NCI-H748 treated with DMSO at 0.1 percent for 48 hours (cell line): ENCODE data around the gene TRIM8.
"Not testable (repeated sequence)": the region's sequence is repeated elsewhere in the genome, so short reads cannot be mapped to it uniquely, and the experiment has no call there.

Source experiments
- DNase-seq: peaks from one replicate; lab custom pipeline; 2025; lab: John Stamatoyannopoulos, UW

TRIM8 gene

DNA sequence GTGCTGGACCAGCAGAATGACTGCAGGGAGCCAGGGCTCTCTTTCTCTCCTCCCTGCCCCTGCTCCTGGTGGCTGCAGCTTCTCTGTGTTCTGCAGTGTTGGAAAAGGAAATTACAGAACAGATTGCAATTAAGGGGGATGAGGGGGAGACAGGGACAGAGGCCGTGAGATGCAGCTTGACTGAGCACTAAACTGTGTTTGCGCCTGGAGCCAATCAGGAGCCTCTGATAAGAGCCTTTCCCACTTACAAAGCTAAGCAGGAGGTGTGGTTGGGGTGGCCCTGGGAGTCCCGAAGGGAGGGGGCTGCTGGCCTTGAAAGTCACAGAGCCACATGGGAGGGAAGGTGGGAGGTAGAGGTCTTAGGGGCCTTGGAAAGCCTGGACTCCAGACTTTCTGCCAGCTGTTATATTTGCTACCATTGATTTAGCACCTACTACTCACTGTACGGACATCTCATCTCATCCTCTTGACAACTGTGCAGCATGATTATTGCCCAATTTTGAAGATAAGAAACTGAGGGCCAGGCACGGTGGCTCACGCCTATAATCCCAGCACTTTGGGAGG is 26.7 kb downstream of the TRIM8 start:
- DNase-seq, result no peak

DNA sequence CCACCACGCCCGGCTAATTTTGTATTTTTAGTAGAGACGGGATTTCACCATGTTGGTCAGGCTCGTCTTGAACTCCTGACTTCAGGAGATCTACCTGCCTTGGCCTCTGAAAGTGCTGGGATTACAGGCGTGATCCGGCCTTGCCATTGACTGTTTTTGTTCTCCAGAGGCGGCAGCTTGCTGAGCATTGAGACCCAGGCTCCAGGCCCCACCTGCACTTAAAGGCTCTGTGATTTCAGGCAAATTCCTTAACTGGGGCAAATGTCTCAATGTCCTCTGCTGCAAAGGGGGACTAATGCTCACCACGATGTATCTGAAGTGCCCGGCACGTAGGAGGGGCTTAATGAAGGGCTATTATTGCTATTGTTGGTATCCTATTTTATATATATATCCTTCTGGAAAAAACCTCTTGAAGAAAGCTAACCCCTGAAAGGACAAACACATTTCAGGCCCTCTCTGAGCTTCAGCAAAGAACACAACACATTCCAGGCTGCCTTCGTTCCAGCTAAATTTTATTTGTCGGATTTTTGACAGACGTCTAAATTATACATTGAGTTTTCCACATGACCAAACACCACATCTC is 29.0 kb downstream of the TRIM8 start:
- no peak for DNase-seq

DNA sequence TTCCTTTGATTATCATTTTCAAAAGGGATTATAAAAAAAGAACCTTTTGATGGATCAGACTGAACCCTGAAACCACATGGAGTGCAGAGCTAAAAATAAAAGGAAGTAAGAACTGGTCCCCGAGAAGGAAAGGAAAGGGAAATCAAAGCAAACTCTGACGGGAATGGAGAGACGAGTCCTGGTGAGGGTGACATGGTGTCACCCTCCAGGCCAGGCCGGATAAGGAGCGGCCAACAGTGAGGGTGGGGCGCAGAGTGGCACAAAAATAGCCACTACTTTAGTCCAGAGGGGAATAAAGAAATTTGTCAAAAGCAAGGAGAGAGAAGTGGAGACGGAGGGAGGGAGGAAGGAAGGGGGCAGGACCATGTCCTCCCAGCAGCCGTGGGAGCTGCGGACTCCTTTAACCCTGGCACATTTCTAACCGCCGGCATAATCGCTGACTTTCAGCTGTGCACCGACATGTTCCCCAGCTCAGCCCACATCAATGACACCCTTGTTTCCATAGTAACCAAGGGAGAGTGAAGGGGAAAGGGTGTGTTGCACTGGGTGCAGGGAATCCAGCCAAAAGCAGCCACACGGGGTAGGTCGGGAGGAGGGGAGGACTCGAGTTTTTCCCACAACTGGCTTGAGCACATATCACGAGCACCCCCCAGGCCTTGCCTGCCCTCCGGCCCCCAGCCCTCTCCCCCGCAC is 29.7 kb downstream of the TRIM8 start:
- peak; percentile 13 for DNase-seq

DNA sequence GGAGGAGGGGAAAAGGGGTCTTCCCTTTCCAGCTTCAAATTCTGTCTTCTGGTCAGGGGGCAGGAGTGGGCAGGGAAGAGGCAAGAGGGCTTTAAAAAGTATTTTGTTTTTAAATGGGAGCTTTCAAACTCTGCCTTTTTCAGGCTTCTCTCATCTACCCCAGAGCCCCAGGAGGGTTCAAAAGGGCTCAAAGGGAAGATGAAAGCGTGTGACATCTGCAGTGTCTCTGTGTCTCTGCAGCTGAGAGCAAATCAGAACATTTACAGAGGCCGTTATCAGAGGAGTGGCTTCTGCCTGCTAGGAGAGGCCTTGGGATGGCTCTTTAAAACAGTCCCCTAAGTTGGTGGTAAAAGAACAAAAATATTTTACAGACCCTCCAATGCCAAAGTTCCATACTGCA is 30.3 kb downstream of the TRIM8 start:
- DNase-seq, result no peak

DNA sequence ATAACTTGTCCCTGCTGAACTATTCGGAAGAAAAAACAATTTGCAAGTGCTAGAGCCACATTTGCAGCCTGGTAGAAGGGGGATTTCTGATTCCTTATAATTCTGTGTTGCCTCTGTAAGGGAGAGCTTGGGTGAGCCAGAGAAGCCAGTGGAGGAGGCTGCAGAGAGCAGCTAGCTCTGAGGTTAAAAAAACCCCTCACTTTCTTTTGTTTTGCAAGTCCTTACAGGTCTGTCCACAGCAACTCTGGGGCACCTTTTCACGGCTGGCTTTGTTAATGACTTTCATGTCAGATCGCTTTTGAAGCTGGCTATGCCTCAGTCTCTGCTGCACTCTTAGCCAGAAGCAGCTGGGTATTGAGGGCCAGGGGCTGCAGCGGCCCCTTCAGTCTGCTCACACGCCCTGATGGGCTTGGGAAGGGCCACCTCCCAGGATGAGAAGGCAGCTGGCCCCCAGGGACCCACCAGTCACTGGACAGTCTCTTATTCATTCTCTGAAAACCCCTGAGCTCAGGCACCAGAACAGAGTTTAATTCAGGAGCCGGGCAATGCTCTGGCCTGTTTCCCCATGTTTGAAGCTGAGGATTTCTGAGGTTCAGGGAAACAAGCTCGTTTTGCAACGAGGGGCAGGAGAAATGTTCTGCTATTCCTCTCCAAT is 30.9 kb downstream of the TRIM8 start:
- DNase-seq, result no peak

DNA sequence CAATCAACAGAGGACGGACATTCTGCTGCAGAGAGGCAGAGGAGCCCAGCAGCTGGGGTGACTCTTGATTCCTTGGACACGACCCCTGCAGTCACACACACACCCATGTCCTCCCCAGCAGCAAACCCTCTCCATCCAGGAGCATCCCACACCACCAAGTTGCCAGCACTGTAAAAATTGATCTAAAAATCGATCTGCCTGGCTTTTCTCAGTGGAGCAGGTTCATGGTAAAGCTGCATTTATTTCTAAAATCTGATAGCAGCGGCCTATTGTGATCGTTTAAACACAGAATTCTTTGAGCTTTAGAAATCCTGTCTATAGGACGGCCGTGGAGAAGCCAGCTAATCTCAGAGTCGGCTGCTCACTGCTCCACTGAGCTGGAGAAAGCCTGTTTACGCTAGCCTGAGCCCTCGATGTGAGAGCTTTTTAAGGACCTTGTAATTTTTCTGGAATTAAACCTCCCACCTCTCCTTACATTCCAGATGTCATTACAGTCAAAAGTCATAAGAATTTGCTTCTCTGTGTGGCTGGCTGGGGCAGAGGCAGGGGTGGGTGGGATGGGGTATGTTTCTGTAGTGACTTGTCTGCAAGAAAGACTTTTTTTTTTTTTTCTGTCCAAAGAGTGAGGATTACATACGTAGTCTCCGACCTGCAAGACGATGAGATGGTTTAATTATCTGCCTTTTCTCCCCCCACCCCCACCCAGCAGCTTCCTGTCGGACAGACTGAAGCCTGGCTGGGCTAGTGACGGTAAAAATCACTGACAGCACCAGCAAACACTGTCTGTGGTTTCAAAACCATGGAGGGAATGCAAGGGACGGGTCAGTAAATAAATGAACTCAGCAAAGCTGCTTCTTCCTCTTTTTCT is 31.6 kb downstream of the TRIM8 start:
- no peak for DNase-seq

DNA sequence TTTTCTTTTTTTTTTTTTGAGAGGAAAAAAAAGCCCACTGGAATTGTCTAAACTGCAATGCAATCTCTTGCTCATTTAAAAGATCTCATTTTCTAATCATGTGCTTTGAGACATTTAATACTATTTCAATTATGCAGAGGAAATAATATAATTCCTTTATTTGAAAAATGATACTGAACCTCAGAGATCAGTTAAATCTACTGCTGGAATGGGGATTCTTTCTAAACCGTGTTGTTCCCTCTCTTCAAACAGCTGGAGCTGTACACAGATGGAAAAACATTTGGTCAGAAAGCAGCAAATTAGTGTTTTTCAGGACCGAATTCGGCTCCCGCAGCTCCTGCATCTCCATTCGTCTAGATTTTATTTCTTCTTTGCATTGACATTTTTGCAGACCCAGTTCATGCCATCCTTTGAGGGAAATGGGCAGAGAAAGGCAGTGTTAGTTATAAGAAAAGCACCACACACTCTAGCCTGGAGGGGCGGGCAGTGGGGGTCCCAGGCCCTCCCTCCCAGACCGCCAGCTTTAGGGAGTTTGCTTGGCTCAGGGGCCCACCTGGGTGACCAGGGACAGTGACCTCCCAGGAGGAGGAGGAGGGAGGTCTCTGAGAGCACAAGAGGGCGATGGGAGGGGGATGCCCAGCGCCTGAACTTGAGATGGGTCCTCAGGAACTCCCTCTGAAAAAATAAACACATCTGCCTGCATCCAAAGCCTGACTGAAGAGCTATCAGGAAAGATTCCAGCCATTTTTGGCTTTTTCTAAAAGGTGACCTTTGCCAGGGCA is 32.4 kb downstream of the TRIM8 start:
- DNase-seq, result no peak

DNA sequence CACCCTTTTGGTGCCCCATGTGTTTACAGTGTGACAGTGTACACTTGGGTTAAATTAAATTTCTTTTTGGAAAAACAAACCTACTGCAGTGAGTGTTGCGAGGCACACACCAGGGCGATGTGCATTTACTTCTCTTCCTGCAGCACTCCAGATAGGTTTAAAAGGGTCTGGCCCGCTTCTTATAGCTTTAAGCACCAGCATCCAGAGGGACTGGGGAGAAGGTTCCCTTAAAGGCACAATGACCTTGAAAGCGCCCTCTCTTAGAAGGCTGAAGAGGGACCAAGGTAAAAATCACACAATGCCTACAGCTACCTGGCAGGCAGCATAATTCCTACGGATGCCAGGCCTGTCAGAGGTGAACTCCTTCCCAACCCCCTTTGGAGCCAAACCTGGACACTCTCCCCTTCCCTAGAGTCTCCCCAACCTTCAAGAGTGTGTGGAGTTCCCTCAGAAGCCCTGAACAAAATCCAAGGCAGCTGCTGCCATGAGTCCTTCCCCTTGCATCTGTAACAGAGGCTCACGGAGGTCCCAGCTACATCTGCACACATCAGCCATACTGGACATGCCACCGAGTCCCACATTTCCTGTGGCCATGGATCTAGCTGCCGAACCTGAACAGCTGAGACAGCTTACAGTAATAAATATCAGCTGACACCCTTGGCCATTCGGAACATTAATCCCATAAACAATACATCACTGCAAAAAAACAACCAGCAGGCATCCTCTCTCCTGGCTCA is 33.2 kb downstream of the TRIM8 start:
- no peak for DNase-seq

DNA sequence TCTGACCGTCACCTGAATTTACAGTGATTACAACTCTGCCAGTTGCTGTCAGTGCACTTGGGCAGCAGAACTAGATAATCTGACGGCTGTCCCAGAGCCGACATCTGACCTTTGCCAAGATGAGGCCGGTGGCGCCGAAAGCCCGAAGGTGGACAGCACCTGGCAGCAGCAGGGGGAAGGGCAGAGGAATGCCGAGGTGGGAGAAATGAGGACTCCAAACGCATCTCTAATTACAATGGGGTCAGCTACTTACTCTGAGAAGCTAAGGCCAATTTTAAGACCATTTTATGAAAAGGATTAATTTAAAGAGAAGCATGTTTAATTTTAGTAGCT is 33.8 kb downstream of the TRIM8 start:
- no peak for DNase-seq

DNA sequence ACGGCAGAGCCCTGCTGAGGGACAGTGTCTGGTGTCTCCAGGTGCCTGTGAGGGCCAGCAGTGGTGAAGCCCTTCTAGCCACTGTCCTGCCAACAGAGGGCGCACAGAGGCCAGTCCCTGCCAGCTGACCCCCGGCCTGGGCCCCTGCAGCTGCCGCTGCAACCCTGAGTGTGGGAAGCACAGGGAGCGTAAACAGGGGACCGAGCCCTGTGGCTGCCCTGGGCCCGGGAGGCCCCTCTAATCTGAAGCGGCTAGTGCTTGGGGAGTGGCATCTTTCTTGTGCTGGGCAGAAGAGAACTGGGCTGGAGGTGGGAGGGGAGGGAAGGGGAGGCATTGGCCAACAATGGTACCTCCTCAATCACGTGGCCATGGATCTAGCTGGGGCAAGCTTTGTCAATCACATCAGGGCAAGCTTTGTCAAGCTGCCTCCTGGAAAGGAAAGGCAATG is 34.6 kb downstream of the TRIM8 start:
- DNase-seq, result peak; percentile 44

DNA sequence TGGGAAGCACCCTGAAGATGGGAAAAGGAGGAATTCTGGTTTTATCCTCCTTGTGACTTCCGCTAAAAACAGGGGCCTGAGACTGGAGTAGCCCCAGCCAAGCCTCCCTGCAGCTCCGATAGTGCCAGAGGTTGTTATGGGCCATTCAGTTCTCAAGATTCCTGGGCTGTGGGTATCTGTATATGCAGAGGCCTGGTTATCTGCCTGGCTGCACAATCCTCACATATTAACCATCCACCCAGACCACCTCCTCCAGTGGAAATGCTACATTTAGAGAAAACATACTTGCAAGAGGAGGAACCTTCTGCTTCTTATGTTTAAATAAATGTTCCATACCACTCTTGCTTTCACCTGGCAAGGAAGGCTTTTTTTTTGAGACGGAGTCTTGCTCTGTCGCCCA is 35.3 kb downstream of the TRIM8 start:
- DNase-seq, result no peak

DNA sequence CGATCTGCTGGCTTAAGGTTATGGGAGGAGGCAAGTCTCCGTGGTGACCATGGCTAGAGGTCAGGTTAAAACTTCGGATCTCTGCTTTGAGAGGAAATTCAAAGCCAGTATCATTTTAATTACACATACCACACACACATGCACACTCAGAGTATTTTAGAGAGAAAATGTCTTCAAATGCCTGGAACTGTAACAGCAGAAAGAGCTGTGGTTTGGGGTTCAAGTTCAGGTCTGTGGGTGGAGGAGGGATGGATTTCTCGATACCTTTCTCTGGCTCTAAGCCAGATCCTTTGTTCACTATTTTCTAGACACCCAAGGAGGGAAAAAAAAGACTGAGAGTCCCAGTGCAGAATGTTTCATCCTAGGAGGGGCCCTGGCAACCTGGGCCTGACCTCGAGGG is 37.4 kb downstream of the TRIM8 start:
- no peak for DNase-seq

DNA sequence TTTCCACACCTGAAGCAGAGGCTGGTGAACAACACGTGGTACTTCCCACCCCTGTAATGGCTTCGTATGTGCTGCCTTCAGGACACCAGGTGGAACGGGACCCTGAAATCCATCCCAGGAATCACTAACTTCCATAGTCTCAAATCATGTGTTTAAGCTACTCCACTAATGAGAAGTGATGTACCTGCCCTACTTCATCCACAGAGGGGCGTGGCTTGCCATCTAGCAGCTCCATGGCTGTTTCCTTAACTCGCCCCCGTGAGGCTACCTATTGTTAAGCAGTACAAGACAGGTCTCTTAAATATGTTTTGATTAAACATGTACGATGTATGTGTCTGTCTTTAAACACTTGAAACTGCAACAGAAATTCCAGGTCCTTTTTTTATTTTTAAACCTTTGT is 38.1 kb downstream of the TRIM8 start:
- DNase-seq, result no peak

DNA sequence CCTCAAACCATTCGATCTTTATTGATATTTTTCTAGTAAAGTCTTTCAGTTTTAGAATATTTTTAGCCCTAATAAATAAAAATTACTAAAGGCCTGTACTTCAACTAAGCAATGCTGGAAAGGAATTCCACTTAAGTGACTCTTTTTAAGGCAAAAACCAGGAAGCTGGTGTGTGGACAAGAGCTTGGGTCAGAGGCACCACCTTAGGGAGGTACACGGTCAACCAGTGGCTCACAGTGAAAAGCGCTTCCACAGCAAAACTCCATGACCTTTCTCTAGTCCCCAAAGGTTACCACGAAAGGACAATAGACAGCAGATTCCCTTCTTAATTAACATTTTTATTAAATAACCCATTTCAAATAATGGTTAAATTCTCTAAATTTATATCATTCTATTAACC is 38.7 kb downstream of the TRIM8 start:
- DNase-seq, result no peak

DNA sequence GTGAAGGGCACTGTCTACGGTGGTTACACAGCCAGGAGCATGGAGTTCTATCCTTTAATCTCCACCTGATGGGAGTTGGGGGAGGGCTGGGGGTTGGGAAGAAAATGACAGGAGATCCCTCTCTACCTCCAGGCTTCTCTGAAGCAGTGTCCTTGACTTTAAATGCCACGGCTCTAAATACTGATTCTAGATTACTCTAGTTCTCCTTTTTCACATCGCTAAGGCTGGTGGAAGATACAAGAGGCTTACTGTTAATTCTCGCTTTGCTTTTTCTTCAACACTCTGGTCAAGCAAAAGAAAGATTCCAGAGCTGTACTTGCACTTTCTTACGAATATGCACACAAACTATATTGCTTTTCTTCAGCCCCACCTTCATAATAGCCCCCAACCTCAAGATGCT is 39.5 kb downstream of the TRIM8 start:
- no peak for DNase-seq

DNA sequence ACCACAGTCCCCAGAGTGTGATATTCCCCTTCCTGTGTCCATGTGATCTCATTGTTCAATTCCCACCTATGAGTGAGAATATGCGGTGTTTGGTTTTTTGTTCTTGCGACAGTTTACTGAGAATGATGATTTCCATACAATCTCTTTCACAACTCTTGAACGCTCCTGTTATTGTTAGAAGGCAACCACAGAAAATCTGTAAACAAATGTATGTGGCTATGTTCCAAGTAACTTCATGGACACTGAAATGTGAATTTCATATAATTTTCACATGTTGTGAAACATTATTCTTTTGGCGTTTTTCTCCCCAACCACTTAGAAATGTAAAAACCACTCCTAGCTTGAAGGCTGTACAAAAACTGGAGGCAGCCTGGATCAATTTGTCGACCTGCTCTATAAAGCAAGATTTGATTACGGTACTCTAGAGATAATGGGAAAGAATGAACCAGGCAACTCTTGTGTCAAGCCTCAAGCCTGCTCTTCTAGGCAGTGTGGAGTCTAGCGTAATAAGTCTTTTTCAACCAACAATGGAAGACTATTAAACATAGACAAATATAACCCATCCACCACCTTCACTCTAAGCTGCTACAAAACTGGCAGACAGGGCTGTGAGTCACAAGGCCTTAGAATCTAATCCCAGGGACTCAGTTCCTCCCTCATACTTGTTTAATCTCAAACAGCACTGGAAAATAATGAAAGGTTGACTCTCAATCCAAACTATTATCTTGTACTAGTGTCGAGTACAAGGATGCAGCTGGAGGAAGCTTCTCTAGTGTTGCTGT is 47.2 kb downstream of the TRIM8 start:
- DNase-seq, result no peak

DNA sequence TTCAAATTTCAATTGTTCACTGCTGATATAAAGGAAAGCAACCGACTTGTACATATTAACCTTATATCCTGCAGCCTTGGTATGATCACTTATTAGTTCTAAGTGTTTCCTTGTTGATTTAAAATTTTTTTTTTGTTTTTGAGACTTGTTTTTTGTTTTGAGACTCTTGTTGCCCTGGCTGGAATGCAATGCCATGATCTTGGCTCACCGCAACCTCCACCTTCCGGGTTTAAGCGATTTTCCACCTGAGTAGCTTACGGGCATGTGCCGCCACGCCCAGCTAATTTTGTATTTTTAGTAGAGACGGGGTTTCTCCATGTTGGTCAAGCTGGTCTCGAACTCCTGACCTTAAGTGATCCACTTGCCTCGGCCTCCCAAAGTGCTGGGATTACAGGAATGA is 51.1 kb downstream of the TRIM8 start:
- DNase-seq, result not testable (repeated sequence)

DNA sequence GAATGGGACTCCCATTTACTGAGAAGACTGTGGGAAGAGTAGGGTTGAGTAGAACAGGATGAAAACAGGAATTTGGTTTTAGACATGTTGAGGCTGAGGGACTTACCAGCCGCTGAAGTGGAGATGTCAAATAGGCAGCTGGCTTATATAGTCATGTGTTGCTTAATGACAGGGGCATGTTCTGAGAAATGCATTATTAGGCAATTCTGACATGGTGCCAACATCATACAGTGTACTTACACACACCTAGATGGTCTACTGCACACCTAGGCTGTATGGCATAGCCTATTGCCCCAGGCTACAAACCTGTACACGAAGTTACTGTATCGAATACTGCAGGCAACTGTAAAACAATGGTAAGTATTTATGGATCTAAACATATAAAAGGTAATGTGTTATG is 52.5 kb downstream of the TRIM8 start:
- DNase-seq, result no peak

DNA sequence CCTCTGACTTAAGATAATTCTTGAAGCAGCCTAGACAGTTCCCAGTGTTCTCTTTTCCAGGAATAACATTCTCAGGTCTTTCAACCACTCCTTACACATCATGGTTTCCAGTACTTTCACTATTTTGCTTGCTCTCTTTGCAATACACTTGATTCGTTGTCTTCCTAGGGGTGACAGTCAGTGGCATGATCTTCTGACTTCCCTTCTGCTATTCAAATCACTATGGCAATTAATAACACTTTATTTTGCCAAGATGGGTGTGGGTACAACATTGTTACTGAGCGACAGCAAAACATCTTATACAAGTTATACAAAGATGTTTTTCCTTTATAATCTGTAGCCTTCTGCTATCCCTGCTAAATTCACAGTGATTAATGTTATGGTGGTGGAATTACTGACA is 54.6 kb downstream of the TRIM8 start:
- DNase-seq, result no peak

DNA sequence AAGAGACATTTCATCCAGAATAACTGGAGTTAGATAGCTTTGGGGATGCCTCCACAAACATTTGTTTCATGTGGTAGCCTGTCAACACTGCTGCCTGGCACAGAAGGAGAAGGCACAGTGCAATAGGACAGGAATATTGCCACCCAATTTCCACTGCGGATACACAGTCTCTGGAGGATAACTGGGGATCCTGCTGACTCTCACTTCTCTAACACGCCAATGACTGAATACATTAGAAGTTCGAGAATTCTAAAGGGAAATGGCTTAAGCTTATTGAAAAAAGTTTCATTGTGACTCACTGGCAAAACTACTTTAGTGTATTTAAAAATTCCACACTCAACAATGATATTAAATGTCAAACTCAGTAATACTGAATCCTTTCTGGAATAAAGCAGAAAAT is 57.0 kb downstream of the TRIM8 start:
- no peak for DNase-seq
